Hematopoietic multipotent progenitor cell treated with erythropoietin and hydrocortisone succinate and interleukin-3 and kit ligand, for 8 days (in vitro differentiated cells): ENCODE data around the gene CSRP3.
A peak's percentile ranks its signal among the peaks of the same experiment; 100 is the strongest.
"Not testable (repeated sequence)": the region's sequence is repeated elsewhere in the genome, so short reads cannot be mapped to it uniquely, and the experiment has no call there.

Experiments used
- DNase-seq: peaks from one replicate; pipeline ENCODE4 v3.0.0-alpha.2; 2015

CSRP3 gene

DNA sequence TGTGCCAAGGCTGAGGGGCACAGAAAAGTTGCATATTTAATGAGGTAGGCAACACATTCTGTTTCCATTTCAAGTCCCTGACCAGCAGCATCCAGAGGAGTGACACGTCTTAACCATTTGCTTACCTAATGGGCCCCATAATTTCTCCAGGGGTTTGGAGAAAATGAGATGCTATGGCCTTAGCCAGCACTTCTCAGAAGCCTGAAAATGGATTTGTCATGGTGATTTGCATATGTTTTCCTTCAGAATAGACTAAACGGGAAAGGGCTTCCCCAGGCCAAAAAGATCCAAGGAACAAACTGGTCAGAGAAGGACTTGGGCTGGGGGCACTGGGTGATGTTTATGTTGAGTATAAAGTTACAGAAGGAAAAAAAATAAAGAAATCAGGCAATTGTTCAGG is 16.7 kb downstream of the CSRP3 start:
- DNase-seq, result no peak

DNA sequence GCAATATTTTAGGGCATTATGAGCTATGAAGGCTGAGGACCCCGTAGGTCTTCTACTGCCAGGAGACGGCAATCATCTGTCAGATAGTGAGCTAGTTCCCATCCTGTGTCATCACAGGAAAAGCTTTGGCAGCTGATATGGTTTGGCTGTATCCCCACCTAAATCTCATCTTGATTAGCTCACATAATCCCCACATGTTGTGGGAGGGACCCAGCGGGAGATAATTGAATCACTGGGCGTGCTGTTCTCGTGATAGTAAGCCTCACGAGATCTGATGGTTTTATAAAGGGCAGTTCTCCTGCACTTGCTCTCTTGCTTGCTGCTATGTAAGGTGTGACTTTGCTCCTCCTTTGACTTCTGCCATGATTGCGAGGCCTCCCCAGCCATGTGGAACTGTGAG is 18.1 kb downstream of the CSRP3 start:
- DNase-seq, result no peak

DNA sequence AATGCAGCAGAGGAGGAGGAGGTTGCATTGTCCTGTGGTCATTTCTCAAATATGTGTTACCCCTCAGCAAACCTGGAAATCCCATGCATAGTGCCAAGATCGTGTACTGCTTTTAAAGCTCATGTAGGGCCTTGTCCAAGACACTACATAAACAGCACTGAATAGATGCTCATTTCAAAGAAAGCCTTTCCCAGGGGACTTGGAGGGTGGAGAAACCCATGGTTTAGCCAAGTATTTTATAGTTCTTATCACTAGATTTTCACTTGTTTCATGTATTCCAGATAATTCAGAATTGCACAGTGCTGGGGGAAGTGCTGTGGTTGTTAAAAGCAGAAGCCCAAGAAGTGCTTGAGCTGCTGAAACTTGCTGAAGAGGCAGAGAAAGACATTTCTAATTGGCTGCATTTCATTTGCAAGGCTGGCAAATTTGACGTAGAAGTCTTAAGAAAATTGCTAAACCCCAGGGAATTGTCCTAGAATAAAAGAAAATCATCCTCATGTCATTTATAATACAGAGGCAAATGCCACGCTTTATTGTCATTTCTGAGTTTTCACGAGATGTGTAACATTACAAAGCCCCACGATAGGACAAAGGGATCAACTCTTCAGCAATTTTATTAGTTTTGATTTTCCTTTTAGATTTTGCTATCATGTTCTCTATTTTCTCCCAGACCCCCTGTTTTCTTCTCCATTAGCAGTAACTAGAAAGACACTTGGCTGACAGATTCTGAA is 20.1 kb downstream of the CSRP3 start:
- no peak for DNase-seq

DNA sequence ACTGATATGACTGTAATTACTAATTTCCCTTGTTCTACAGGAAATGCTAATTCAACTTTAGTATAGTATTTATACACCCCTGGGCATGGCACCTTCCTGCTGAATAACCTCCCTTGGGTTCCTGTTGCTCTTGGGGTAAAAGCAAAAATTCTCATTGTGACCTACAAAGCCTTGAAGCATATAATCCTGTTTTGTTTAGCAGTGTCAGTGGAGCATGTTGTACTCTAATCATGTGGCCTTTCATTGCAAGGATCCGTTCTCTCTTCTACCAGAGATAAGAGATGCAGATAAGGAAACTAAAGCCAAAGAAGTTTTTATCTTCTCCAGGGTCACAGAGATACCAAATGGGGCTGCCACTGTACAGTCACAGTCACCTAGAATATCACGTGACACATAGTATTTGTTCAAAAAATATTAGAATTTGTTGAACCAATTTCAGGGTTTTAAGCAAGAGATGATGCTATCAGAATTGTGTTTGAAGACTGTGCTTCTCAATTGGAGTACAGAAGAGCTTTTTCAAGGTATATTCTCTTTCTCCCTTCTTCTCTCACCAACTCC is 25.1 kb downstream of the CSRP3 start:
- no peak for DNase-seq

DNA sequence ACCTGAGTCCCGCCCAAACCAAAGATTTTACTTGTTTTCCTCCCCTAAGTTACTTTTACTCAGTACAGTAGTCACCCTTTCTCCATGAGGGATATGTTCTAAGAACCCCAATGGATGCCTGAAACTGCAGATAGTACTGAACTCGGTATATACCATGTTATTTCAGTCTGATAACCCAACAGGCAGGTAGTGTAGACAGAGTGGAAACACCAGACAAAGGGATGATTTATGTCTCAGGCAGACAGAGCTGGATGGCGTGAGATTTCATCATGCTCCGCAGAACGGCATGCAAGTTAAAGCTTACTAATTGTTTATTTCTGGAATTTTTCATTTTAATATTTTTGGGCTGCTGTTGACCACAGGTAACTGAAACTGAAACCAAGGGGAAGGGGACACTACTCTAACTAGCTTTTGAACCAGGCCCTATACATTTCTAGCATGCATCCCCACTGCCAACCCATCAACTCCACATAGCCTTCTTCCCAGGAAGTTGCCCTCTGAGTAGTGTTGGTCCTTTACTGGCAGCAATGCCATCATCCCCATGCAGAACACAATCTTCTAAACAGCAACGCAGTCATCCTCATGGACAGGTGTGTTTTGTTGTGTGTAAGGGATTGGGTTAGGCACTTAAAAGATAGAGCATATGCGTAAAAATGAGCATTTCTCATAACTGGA is 27.7 kb downstream of the CSRP3 start:
- no peak for DNase-seq

DNA sequence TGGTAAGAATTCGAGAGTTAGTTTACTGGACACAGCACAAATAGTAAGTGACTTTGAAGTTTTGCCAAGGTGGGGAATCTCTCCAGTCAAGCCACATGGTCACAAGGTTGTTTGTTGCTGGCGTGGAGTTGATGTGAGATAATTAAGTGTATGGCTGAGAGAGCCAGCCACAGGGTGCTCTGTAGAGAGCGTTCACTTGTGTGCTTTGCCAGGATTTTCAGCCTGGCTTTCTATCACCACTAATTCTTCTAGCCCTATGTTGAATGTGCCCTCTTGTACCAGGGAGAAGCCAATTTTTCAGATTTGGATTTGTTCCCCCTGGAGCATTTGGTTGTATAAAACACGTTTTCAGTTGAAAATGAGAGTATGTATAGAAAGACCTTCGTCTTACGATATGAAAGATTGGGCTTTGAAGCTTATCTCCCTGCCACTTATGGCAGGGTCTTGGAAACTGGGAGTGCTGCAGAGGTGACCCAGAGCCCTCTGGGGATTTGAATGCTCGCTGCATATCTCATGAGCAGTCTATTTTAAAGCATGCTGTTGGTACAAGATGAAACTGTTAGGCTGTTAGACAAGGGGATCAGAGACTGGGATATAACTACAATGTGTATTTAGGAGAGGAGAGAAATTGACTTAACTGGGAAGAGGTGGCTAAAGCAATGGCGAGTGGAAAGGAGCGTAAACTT is 28.6 kb downstream of the CSRP3 start:
- DNase-seq, result no peak

DNA sequence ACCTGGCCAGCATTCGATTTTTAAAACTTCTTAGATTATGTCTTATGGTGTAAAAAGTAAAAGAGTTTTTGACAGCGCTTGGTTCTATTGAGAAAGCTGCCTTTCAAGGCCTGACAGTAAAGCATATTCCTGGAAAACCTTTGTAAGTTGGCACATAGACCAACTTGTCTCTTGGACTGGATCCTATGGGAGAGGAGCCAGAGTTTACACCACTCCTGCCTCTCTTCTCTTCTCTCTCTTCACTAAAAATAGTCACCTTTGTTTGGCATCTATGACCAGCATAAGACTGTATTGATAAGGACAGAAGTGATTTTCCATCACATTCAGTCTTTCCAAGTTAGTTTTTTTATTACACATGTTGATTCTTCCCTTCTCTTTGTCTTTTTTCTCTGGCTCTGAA is 33.7 kb downstream of the CSRP3 start:
- no peak for DNase-seq

DNA sequence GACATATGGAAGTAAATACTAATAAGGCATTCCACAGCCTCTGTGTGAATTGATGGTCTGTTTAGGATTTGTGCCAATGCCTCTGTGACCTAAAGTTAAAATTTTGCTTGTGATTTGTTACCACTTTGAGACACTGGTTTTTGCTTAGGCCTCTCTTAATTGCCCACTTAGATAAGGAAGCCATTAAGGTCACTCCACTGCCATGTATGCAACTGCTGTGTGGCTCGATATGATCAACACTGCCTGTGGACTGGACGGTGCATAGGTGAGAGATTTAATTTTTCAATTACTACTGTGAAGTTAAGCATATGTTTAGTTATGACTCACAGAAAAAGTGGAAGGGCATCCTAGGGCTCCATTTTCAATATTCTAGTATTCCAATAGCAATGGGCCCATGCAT is 36.9 kb downstream of the CSRP3 start:
- DNase-seq, result no peak

DNA sequence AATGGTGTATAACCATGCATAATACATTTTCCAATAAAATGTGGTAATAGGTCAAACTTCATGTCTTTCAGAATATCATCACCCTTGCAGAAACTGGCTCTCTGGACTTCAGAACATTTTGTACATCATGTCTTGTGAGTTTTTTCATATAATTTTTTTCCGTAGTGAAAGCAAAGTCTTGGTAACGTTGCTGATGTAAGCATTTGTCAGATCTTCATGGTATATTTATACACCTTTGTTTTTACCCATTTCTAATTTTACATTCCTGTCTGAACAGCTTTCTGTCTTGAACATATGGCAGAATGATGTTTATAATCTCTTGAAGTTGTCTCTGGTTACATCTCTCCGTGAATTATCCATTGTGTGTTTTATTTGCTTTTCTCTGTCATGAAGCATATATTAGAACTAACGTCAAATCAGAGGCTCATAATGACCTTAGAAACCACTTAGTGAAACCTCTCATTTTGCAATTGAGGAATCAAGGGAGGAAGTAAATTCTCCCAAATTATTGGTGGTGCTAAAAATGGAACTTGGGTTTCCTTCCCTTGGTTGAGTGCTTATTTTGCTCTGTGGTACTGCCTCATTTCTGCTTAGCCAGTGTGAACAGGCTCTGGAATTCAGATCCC is 37.4 kb downstream of the CSRP3 start:
- DNase-seq, result no peak

DNA sequence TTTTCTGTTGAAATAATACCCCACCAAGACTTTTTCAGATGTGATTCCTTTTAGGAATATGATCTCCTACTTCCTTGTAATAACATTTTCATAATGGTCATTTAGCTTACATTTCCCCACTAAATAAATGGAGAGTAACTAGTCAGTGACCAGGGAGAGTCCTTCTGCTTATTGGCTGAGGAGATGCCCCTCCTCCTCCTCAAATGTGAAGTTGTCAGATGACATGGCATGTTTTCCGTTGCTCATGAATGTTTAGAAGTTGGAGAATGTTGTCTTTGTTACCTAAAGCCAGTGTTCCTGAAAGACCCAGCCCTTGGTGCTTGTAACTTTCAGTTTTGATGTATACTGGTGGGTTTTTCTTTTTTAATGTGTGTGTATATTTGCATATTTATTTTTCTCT is 38.2 kb downstream of the CSRP3 start:
- DNase-seq, result no peak

DNA sequence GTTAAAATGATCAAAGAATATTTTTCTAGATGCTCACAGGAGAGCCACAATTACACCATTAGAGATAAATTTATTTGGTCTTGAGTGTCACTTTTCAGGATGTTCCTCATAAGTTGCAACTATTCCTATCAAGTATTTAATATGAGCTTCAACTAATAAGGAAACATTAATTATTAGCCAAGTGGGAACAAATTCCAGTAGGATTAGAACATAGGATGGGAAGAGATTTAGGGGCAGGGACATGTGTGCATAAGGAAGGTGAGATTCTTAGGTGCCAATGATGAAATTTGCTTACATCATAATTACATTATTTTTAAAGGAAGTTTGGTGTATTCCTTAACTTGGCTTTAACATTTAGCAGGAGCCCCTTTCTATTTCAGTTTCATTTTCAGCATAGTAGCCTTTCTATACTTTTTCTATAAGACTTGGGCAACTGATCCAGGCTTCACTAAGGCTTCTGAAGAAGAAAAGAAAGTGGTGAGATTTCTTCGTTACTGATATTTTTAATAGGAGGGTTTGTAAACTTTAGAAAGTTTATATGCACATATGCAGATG is 38.8 kb downstream of the CSRP3 start:
- DNase-seq, result no peak

DNA sequence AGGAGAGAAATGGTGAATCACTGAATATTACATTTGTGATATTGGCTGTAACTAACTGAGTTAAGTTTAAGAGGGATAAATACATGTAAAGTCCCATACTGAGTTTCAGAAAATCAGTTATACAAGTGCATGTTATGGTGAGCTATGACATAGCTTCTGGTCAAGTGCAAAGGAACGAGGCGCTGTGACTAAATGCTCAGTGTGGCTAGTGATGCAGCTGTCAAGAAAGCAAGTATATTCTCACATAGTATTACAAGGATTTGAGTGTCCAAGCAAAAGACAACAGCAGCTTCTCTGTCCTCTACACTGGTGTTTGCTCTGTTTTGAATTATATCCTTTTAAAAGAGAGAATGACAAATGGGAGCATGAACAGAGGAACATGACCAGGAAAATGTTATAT is 40.1 kb downstream of the CSRP3 start:
- DNase-seq, result no peak

DNA sequence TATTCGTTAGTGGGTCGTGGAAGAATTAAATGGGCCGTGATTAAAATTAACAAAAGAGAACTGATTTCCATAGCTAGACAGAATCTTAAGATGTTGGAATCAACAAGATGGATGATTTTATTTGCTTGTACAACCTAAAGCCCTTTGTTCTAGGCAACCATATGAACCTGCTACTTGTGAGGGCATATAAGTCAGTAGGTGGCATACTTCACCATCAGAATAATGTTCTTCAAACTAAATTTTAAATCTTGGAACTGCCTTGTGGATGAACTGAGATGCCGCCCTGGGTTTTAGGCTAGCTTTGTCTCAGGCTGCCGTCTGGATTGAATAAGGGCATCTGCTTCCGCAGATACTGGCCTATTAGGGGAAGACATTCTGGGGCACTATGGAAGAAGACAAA is 40.9 kb downstream of the CSRP3 start:
- peak; percentile 22 for DNase-seq

DNA sequence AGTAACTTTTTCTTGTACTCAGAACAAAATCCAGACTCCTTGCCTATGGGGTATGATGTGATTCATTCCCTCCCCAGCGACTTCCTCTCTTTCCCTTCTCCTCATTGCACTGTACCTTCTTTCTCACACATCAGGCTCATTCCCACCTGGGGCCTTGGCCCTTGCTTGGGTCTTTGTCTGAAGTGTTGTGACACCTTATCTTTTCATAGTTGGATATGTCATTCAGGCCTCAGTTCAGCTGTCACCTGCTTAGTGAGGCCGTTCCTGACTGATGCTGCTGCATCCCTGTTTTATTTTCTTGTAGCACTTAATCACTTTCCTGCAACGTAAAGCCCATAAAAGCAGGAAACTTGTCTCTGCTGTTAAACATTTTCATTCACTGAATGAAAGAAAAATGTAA is 44.9 kb downstream of the CSRP3 start:
- DNase-seq, result no peak

DNA sequence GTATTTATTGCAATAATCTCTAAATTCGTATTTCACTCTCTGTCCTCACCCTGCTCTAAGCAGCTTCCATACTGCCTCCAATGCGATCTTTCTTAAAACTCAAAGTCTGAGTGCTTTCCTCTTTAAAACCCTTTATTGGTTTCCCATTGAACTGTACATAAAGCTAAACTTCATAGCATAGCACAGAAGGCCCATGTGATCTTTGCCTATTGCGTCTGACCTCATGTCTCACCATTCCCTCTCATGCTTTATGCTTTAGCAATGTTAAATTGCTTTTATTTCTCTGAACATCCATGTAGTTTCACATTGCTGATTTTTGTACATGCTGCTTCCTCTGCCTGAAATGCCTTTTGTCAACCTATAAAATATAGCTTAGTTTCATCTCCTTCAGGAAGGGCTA is 56.5 kb downstream of the CSRP3 start:
- DNase-seq, result no peak

DNA sequence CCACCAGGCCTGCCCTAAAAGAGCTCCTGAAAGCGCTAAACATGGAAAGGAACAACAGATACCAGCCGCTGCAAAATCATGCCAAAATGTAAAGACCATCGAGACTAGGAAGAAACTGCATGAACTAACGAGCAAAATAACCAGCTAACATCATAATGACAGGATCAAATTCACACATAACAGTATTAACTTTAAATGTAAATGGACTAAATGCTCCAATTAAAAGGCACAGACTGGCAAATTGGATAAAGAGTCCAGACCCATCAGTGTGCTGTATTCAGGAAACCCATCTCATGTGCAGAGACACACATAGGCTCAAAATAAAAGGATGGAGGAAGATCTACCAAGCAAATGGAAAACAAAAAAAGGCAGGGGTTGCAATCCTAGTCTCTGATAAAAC is 64.9 kb downstream of the CSRP3 start:
- not testable (repeated sequence) for DNase-seq

DNA sequence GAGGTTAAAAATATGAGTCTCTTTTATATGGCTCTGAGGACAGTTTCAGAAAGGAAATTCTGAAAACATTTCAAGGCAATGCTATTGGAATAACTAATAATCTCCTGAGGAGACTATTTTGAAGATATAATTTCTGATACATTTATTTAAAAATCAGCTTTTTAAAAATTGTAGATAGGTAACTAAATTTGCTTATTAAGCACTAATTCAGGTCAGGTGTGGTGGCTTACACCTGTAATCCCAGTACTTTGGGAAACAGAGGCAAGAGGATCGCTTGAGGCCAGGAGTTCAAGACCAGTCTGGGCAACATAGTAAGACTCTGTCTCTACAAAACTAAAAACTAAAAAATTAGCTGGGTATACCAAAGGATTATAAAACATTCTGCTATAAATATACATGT is 67.8 kb downstream of the CSRP3 start:
- DNase-seq, result no peak
